ENCODE measurements around the gene ANKRD13A. TPM values are rescaled to one million over a fixed set of nuclear protein-coding genes. Genes with fewer than 3 reads are reported as not detected.

Gene ANKRD13A
- total and polyA plus RNA-seq, 2 of the 13 experiments (the other 11 are each of a cell fraction or from before 2014, with no cell fraction given), result 34.1 to 41.6 TPM

DNA sequence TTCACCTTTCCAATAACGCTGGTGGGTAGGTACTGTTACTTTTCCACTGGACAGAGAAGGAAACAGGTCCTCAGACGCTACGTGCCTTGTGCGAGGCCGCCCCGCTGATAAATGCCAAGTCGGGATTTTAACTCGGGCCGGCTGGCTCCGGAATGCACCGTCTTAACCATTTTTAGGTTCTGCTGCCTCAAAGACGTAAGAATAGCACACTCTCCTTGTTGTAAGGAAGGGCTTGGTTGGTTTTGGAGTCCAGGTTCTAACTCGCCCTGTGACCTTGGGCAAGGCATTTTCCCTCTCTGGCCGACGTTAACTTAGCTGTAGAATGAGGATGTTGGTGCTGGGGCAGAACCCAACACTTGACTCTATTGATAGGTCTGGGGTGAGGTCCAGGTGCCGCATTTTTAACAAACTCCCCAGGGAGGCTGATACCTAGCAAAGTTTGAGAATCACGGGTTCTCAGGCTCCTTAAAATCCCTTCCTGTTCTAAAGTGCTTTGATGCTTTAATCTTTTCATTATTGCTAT is 814 bp downstream of the ANKRD13A start (continued):
- TF ChIP-seq, protein P1, sequence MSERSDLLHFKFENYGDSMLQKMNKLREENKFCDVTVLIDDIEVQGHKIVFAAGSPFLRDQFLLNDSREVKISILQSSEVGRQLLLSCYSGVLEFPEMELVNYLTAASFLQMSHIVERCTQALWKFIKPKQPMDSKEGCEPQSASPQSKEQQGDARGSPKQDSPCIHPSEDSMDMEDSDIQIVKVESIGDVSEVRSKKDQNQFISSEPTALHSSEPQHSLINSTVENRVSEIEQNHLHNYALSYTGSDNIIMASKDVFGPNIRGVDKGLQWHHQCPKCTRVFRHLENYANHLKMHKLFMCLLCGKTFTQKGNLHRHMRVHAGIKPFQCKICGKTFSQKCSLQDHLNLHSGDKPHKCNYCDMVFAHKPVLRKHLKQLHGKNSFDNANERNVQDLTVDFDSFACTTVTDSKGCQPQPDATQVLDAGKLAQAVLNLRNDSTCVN (CRISPR knock-in tag; IDR thresholded peaks at IDR 0.05; ENCODE audit: borderline replicate concordance), result 0 out of 2 replicates have a peak, but pooled peaks have one; percentile 47
- TF ChIP-seq IRX3 (CRISPR knock-in tag; IDR thresholded peaks at IDR 0.05; ENCODE audit: borderline replicate concordance, low read depth), result no peak
- TF ChIP-seq MIER3 (CRISPR knock-in tag; IDR thresholded peaks at IDR 0.05; ENCODE audit: borderline replicate concordance), result no peak
- TF ChIP-seq ZFP36L1 (CRISPR knock-in tag; IDR thresholded peaks at IDR 0.05), result no peak
- peak; percentile 29; the same call in 1 of the 2 replicates for TF ChIP-seq KDM2A (CRISPR knock-in tag; IDR thresholded peaks at IDR 0.05; ENCODE audit: borderline replicate concordance, low read depth)
- TF ChIP-seq, protein P2, sequence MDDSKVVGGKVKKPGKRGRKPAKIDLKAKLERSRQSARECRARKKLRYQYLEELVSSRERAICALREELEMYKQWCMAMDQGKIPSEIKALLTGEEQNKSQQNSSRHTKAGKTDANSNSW (CRISPR knock-in tag; IDR thresholded peaks at IDR 0.05; ENCODE audit: borderline replicate concordance), result no peak
- TF ChIP-seq HMG20A (CRISPR knock-in tag; IDR thresholded peaks at IDR 0.05; ENCODE audit: borderline replicate concordance), result no peak
- no peak for TF ChIP-seq SYNCRIP (IDR thresholded peaks at IDR 0.05; ENCODE audit: insufficient read depth, low read depth, low read length)
- TF ChIP-seq, protein P3, sequence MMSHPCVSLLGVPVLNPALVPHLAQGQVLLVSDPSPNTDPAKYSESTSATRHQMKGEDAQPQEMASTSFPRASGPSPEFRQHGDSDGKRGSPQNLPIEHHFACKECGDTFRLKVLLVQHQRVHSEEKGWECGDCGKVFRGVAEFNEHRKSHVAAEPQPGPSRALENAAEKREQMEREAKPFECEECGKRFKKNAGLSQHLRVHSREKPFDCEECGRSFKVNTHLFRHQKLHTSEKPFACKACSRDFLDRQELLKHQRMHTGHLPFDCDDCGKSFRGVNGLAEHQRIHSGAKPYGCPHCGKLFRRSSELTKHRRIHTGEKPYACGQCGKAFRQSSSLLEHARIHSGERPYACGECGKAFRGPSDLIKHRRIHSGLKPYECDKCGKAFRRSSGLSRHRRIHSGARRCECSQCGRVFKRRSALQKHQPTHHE (CRISPR knock-in tag; IDR thresholded peaks at IDR 0.05; ENCODE audit: borderline replicate concordance), result no peak
- TF ChIP-seq ZNF430 (CRISPR knock-in tag; IDR thresholded peaks at IDR 0.05), result 0 out of 2 replicates have a peak, but pooled peaks have one; percentile 33
- TF ChIP-seq TOPORS (CRISPR knock-in tag; IDR thresholded peaks at IDR 0.05), result no peak
- TF ChIP-seq TBX2 (CRISPR knock-in tag; IDR thresholded peaks at IDR 0.05; ENCODE audit: borderline replicate concordance), result 0 out of 2 replicates have a peak, but pooled peaks have one; percentile 34
- TF ChIP-seq, protein P4, sequence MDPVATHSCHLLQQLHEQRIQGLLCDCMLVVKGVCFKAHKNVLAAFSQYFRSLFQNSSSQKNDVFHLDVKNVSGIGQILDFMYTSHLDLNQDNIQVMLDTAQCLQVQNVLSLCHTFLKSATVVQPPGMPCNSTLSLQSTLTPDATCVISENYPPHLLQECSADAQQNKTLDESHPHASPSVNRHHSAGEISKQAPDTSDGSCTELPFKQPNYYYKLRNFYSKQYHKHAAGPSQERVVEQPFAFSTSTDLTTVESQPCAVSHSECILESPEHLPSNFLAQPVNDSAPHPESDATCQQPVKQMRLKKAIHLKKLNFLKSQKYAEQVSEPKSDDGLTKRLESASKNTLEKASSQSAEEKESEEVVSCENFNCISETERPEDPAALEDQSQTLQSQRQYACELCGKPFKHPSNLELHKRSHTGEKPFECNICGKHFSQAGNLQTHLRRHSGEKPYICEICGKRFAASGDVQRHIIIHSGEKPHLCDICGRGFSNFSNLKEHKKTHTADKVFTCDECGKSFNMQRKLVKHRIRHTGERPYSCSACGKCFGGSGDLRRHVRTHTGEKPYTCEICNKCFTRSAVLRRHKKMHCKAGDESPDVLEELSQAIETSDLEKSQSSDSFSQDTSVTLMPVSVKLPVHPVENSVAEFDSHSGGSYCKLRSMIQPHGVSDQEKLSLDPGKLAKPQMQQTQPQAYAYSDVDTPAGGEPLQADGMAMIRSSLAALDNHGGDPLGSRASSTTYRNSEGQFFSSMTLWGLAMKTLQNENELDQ (CRISPR knock-in tag; IDR thresholded peaks at IDR 0.05; ENCODE audit: borderline replicate concordance), result no peak
- TF ChIP-seq ZNF781 (CRISPR knock-in tag; IDR thresholded peaks at IDR 0.05; ENCODE audit: borderline replicate concordance, not compliant biosample characterization), result no peak
- TF ChIP-seq ZNF883 (CRISPR knock-in tag; IDR thresholded peaks at IDR 0.05; ENCODE audit: not compliant biosample characterization), result no peak
- peak; percentile 16; the same call in 1 of the 2 replicates for TF ChIP-seq MAFF (IDR thresholded peaks at IDR 0.05; ENCODE audit: low read depth, low read length)
- TF ChIP-seq PTBP1 (IDR thresholded peaks at IDR 0.05; ENCODE audit: low read depth, low read length, poor library complexity, severe bottlenecking), result no peak
- TF ChIP-seq CENPX (CRISPR knock-in tag; IDR thresholded peaks at IDR 0.05), result no peak
- no peak for TF ChIP-seq ZNF672 (CRISPR knock-in tag; IDR thresholded peaks at IDR 0.05)
- TF ChIP-seq ZNF138 (CRISPR knock-in tag; IDR thresholded peaks at IDR 0.05; ENCODE audit: low read depth), result no peak
- TF ChIP-seq ZNF44 (CRISPR knock-in tag; IDR thresholded peaks at IDR 0.05), result no peak
- TF ChIP-seq DMAP1 (CRISPR knock-in tag; IDR thresholded peaks at IDR 0.05), result no peak
- TF ChIP-seq, protein P5, sequence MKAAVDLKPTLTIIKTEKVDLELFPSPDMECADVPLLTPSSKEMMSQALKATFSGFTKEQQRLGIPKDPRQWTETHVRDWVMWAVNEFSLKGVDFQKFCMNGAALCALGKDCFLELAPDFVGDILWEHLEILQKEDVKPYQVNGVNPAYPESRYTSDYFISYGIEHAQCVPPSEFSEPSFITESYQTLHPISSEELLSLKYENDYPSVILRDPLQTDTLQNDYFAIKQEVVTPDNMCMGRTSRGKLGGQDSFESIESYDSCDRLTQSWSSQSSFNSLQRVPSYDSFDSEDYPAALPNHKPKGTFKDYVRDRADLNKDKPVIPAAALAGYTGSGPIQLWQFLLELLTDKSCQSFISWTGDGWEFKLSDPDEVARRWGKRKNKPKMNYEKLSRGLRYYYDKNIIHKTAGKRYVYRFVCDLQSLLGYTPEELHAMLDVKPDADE (CRISPR knock-in tag; IDR thresholded peaks at IDR 0.05), result no peak
- no peak for TF ChIP-seq SNRNP70 (IDR thresholded peaks at IDR 0.05; ENCODE audit: low read depth, low read length)
- no peak for TF ChIP-seq SMARCC2 (IDR thresholded peaks at IDR 0.05)

Data from HepG2 (cell line).